Activated CD4-positive, alpha-beta T cell treated with anti-CD3 and anti-CD28 coated beads for 1 hour (primary cell): ENCODE measurements around the gene IRF6.

Experiments
- DNase-seq: peaks from one replicate; pipeline ENCODE4 v3.0.0-alpha.2; 2020

The IRF6 gene

GRCh38 chr1:209787551-209787950, 18.4 kb downstream of the IRF6 start:
- DNase-seq = no peak

GRCh38 chr1:209786146-209786545, 19.8 kb downstream of the IRF6 start:
- DNase-seq = no peak

DNA sequence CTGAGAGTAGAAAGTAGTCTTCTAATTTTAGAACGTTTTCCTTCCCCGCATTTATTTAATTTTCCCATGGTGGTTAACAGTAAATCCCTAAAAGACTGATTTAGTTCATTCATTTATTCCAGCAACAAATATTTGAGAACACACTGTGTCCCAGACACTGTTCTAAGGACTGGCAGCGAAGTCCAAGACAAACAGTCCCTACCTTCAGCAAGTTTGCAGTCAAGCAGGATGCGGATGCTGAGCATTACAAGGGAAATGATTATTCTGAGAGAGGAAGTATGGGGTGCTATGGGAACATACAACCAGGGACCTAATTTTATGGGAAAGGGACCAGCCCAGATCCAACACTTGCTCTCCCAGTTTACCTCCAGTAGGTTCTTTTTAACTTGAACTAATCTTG, 20.4 kb downstream of the IRF6 start:
- no peak for DNase-seq

DNA sequence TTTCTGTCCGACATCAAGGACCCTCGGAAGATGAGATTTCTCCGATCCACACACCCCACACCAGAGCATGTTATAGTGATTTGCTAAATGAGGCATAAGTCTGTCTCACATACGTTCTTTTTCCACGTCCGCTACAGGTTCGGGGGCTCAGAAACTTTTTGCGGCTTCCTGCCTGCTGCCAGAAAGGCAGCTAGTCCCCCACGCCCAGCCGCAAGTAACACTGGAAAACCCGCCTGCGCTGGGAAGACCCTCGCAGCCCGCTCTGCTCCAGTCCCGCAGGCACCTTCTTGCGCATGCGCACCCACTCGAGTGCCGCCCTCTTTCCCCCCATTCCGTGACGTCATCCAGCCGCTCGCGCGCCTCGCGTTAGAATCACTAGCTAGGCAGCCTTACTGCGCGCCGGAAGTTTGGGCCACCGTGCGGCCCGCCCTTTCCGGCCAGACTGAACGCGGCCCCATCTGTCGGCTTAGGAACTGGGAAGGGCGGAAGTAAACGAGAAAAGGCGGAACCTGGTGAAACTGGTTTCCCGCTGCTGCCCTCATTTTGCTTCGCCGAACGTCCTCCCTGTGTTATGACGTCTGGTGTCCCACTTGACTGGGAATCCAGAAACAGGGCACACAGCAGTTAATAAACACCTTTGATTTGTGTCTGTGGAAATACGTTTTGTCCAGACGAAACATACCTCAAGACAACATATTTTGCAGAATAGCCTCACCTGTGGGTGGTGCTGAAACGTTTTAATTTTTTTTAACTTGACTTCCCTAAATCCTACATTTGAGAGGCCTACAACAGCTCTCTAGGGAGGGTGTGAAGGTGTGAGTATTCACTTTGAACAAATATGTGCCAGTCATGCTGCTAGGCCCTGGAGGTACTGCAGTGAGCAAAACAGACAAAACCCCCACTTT, 21.4 kb downstream of the IRF6 start, which contains the start of gene C1orf74:
Gene C1orf74, minus strand, starts transcription at position 295 of the 905 bp plus-strand sequence. CDS start 925 bp downstream, outside the sequence.
- DNase-seq = peak; percentile 100

- DNase-seq = no peak
Observed at GRCh38 chr1:209783386-209783785, 22.6 kb downstream of the IRF6 start.

DNA sequence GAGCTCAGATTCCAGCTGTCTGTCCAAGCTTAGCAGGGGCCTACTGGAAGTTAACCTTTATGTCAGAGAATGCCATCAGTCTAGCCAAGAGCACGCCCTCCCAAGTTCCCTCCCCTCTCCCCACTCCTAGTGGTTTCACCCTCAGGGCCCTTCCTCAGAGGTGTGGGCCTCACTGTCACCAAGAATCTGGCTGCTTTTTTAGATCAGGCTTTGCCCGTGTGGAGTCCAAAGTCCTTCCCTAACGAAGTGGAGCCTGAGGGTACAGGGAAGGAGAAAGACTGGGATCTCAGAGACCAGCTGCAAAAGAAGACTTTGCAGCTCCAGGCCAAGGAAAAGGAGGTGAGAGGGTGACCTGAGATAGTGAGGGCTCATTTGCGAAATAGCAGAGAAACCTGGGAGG, 25.7 kb downstream of the IRF6 start:
- DNase-seq = no peak

- no peak for DNase-seq
Observed at GRCh38 chr1:209778102-209778501, 27.8 kb downstream of the IRF6 start.

- DNase-seq = no peak
Observed at GRCh38 chr1:209777587-209777986, 28.4 kb downstream of the IRF6 start.

GRCh38 chr1:209775678-209776077, 30.3 kb downstream of the IRF6 start:
- no peak for DNase-seq

DNA sequence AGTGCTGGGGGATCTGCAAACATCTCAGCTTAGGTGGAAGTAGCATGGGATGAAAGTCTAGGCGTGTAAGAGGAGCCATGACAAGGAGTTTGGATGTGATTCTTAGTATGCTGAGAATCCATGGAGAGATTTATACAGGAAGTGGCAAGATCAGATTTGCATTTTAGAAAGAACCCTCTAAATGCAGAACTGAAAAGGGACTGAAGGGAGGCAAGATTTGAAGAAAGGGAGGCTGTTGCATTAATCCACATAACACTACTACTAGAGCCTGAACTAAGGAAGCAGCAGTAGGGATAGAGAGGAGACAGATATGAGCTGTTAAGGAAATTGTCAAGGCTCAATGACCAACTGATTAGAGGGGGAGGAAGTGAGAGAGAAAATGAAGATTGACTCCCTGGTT, 31.4 kb downstream of the IRF6 start:
- no peak for DNase-seq

DNA sequence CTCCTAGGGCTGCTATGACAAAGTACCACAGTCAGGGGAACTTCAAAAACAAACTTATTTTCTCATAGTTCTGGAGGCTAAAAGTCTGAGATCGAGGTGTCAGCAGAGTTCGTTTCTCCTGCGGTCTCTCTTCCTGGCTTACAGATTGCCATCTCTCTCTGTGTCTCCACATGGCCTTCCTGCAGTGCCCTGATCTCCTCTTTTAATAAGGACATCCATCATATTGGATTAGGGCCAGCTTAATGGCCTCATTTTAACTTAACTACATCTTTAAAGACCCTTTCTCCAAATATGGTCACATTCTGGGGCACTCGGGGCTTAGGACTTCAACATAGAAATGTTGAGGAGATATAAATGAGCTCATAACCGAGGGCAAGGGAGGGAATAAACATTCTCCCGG, 33.8 kb downstream of the IRF6 start:
- DNase-seq = no peak

GRCh38 chr1:209770636-209771415, 35.1 kb downstream of the IRF6 start:
- DNase-seq = no peak

DNA sequence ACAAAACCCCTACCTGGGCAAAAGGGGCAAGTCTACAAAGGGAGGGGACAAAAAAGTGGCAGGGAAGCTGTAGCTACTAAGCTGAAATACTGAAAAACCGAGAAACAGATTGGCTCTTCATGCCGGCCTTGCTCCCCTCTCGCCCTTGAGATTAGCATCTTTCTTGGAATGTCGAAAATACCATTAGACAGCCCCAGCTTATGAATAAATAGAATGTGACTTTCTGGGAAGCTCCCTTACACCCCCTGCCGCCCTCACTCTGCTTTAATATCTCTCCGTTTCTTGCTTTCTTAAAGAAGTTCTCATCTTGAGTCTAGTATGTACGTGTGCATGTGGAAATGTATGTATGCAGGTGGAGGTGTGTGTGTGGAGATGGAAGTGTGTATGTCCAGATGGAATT, 36.0 kb downstream of the IRF6 start:
- DNase-seq = no peak

DNA sequence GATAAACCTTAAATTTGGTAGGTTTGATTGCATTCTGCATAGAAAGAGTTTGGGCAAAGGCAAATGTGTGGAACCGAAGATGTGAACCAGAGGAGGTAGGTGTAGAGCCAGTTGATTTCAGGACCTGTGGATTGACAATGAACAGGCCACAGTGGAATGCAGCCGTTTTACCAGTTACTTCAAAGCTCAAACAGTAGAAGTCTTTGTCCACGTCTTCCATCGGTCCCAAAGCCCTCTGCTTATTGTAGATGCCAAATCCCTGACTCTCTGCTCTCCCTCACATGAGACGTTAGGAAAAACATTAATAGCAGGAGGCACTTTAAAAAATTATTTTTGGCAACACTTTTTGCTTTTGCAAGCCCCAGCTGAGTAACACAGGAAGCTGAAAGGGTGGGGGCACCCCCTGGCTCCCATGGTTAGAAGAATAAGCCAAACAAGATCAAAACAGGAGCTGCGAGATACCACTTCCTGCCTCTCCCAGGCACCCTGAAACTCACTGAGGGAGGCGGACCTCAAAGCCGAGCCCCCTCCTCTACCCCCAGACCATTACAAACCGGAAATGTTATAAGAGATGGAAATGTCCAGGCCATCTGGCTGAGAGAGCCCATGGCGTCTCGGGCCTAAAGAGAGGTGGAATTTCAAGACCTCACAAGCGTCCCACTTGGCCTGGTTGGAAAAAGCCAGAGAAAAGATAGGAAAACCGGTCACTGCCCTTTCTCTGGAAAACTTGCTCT, 36.6 kb downstream of the IRF6 start:
- DNase-seq = peak; percentile 61

DNA sequence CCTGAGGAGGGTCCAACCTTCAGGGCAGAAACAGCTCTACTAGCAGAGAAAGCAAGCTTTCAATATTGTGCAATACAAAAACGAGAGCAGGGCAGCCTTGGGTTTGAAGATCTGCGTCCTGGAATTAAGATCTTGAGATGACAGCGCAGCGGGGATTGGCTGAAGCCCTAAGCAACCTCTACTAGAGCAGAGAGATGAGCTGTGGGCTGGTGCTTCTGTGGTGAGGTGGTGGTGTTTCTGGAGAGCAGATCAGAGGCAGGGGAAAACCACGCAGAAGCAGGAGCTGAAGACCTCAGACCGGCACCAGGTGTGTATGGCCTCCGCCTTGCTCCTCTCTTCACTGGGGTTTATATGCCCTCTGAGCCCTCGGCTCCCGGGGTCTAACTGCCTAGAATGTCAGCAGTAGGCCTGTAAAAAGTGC, 37.6 kb downstream of the IRF6 start:
- DNase-seq = peak; percentile 68

GRCh38 chr1:209767706-209768105, 38.2 kb downstream of the IRF6 start:
- no peak for DNase-seq

GRCh38 chr1:209767096-209767495, 38.8 kb downstream of the IRF6 start:
- no peak for DNase-seq

- DNase-seq = no peak
Observed at GRCh38 chr1:209766051-209766450, 39.9 kb downstream of the IRF6 start.

GRCh38 chr1:209761011-209761635, 44.8 kb downstream of the IRF6 start:
- no peak for DNase-seq

DNA sequence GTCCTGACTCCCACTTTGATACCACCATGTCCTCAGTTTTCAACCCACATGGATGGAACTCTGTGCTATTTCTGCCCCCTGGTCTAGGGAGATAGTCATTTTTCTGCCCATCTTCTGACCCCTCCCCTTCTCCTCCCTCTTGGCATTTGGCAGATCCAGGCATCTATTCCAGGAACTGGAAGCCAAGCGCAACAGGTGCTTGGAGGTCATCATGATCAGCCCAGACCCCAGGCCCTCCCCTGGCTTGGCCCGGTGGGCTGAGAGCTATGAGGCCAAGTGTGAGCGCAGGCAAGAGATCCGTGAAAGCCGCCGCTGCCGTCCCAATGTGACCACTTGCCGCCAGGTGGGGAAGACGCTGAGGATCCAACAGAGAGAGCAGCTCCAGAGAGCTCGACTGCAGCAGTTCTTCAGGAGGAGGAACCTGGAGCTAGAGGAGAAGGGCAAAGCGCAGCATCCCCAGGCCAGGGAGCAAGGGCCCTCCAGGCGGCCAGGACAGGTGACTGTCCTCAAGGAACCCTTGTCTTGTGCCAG, 46.0 kb downstream of the IRF6 start:
- DNase-seq = no peak

DNA sequence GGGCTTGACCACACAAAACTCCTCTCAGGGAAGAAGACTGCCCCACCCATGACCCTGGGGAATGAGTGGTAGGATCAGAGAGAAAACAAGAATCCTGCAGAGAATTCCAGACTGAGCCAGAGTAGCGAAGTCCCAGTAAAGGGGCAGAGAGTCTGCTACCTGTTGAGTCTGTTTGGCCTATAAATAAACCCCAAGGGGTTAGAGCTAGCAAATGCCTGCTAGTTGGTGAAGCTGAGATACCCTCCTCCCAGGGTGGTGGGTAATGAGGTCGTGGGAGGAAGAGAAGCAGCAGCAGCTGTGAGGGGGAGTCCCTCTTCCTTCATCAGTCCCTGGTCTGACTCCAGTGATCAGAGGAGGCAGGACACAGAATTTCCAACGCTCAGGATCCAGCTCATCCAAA, 47.5 kb downstream of the IRF6 start:
- no peak for DNase-seq
